Stimulated activated CD4-positive, alpha-beta T cell treated with anti-CD3 and anti-CD28 coated beads, Interleukin-1b, Interleukin-23, amount 100 ng/mL, for 1 hour (primary cell): ENCODE data around the gene FBXW7.

Source experiments
- DNase-seq, 2 donors: peaks; one replicate each; pipeline ENCODE4 v3.0.0-alpha.2; 2020; ENCODE audit warnings: low read depth in 2 of 2

The FBXW7 gene

GRCh38 chr4:152430507-152430906, 105.4 kb downstream of the FBXW7 start:
- DNase-seq: no peak

GRCh38 chr4:152427981-152428380, 107.9 kb downstream of the FBXW7 start:
- no peak for DNase-seq

- DNase-seq: no peak
These were observed 110.9 kb downstream of the FBXW7 start for GRCh38 chr4:152424977-152425376.

DNA sequence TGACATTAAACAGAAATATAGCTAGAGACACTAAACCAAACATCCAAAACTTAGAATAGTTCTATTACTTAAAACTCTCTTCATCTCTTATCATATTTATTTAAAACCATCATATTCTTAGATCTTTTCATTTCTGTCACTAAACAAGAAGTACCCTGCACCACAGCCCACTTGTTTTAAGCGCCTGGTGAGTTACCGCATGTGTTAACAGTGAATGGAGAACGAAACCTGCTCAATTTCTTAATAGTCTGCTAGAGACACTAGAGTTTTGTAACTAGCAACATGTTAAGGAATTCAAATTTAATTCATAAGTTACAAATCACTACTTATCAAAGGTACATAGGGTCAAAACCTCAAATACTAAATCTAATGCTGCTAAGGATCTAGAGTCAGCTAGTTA, 111.5 kb downstream of the FBXW7 start:
- no peak for DNase-seq

DNA sequence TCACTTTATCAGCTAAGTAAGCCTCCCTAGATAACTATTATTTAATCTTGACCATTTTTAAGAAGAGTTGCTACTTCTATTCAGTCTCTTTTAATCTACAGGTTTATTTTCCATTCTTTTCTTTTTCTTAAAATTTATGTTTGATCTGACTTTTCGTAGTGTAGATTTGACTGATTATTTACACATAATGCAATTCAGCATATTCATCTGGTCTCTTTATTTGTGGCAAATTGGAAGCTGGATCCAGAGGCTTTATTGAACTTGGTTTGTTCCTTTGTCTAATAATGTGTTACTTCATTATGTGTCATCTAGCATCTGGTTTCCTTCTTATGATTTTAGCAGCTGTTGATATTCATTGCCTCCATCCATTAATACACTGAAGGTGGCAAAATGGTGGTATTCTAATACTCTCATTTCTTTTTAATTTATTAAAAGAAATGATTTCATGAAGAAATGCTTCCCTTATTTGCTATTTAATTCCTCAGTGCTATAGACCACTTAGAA, 113.0 kb downstream of the FBXW7 start:
- no peak for DNase-seq

DNA sequence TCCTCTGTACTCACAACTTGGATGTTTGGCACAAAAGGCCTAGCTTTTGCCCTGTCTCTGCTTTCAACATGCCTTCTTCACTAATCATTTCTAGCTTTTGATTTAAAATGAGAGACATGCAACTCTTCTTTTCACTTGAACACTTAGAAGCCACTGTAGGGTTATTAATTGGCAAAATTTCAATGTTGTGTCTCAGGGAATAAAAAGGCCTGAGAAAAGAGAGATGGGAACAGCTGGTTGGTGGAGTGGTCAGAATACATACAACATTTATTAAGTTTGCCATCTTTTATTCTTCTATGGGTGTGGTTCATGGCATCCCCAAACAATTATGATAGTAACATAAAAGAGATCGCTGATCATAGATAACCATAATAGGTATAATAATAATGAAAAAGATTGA, 114.3 kb downstream of the FBXW7 start:
- no peak for DNase-seq

DNA sequence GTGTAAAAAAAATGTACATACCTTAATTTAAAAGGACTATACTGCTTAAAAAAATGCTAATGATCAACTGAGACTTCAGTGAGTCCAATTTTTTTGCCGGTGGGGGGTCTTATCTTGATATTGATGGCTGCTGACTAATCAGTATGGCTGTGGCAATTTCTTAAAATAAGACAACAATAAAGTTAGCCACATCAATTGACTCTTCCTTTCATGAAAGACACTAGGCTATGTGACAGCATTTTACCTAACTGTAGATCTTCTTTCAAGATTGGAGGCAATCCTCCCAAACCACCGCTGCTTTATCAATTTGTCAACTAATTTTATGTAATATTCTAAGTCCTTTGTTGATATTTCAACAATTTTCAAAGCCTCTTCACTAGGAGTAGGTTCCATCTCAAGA, 116.1 kb downstream of the FBXW7 start:
- no peak for DNase-seq

- DNase-seq: no peak
These were observed 118.2 kb downstream of the FBXW7 start for GRCh38 chr4:152417673-152418072.

DNA sequence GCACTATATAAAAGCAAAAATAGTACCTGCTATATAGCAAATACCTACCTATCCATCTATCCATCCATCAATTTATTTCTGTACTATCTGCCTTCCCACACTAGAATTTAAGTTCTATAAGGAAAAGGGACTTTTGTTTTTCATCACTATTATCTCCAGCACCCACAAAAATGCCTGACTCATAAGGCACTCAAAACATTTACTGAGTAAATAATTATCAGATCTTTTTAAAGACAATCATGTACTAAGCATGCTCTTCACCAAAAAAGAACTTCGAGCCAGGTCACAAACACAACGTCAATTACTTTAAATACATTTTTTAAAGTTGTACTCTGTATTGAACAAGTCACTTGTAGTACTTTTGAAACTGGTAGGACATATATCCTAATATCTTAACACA, 119.9 kb downstream of the FBXW7 start:
- no peak for DNase-seq

DNA sequence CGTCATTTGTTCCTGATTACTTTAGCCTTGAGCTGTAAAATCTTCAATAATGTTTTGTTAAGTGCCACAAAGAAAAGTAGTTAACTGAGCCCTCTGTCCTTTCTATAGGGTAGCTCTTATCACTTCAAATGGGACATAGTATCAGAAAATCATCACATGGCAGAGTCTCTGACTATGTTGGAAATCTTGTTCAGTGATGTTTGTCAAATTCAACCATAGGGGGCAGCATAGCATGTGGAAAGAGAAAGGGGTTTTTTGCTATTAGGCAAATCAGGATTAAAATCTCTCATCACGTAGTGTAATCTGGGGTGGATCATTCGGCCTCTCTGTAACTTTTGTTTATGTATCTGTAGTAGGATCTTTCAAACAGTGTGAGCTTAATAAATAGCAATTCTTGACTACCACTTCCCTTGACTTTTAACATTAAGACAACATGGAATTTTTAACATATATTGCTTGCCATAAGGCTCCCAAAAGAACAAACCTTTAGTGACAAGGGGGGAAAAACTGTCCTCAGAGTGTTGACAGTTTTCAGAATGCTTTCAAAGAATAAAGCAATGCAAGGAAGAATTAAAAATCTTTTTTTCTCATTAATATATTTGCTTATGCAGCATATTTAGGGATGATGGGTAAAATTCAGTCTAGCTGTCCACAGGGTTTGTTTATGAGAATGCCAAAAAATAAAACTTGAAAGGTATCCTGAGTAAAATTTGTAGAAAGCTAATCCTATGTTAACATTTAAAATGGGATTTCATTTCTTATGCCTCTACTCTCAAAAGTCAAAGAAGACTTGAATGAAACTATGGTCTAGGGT, 127.2 kb downstream of the FBXW7 start:
- DNase-seq: no peak

DNA sequence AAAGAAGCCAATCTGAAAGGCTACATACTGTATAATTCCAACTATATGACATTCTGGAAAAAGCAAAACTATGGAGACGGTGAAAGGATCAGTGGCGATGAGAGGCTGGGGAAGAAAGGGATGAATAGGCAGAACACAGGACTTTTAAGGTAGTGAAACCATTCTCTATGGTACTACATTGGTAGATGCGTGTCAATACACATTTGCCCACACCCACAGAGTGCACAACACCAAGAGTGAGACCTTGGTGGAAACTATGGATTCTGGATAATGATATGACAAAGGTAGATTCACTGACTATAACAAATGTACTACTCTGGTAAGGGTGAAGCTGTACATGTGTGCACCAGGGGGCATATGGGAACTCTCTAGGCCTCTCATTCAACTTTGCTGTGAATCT, 134.5 kb downstream of the FBXW7 start:
- DNase-seq: no peak

DNA sequence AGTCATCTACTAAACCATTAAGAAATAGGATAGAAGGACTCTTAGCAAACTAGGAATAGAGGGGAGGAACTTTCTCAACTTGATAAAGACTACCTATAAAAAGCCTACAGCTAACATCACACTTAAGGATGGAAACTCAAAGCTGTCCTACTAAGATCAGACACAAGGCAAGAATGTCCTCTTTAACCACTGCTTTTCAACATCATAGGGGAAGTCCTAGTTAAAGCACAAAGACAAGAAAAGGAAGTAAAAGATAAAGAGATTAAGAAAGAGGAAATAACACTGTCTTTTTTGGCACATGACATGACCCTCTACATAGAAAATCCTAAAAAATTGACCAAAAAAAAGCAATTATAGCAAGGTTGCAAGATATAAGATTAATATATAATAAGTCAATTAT, 136.6 kb downstream of the FBXW7 start:
- no peak for DNase-seq

DNA sequence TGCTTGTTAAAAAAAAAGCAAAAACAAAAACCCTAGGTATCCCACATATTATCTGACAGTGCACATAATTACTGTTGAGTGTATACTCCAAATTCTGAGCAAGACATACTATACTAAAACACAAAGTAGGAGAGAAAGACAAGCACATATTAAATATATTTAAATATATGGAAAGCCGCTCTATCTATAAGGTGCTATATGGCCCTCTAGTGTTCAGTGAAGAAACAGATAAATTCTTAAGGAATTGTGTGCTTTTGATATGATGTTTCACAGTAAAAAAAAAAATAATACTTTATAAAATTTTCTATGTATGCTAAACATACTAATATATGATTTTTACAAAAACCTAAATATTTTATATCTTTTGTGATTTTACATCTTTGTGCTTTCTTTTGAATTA, 137.8 kb downstream of the FBXW7 start:
- DNase-seq: no peak

DNA sequence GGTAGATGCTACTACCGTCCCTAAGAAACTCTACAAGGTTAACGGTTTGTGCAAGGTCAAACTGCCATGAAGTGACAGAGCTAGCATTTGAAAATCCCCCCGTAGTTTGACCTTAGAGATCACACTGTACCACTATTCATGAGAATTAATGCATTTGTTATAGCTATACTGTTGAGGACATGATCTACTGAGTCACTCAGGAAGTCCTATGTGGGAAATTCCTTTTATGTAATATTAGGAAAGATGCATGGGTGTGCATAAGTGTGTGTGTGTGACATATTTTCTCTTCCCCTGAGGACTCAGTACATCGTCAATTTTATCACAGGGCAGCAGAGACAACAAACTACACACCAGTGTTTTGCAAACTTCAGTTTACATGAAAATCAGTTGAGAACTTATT, 141.1 kb downstream of the FBXW7 start:
- no peak for DNase-seq

DNA sequence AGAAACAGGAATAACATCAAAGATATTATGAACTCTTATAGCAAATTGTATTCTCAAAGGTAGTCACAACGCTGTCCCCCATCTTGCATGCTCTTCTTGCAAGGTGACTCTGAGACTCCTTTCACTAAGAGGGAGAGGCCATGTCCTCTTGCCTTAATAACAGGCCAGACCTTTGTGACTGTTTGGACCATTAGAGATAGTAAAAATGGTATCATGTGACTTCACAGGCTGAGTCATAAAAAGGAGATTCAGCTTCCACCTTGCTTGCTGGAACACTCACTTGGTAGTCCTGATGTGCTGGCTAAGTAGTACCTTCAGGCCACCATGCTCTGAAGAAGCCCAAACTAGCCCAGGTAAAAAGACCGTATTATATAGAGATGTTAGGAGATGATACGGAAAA, 143.8 kb downstream of the FBXW7 start:
- DNase-seq: no peak

DNA sequence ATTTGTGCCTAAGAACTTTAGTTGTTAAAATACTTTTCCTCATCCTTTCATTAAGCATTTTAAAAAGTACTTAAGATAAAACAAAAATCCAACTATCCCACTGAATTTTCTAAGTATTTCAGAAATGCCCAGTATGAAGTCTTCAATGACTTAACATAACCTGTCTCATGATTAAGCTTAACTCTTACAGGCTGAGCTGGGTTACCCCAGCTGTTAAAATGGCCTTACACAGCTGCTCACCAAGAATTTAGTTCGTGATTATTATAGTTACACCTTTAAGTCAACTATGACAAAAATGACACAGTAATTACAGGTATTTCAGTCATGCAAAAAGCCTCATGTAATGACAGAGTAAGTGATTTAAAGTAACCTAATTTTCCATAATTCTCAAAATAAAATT, 145.7 kb downstream of the FBXW7 start:
- DNase-seq: no peak

GRCh38 chr4:152389359-152389758, 146.5 kb downstream of the FBXW7 start:
- DNase-seq: no peak

DNA sequence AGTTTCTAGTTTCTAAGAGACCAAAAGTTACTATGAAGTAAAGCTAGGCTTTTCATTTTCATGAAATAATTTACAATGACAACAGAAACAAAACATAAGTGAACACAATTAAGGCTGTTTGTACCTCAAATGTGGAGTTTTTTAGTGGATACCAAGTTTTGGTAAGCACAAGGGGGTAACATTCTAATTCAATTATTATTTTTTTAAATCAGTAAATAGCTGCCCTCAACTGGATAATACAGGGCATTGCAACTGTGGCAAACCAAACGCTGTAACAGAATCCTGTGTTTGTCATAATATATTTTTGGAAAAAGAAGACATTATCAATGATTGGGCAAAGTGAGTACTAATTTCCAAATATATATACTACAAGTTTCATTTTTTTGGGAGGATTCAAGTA, 150.3 kb downstream of the FBXW7 start:
- no peak for DNase-seq

DNA sequence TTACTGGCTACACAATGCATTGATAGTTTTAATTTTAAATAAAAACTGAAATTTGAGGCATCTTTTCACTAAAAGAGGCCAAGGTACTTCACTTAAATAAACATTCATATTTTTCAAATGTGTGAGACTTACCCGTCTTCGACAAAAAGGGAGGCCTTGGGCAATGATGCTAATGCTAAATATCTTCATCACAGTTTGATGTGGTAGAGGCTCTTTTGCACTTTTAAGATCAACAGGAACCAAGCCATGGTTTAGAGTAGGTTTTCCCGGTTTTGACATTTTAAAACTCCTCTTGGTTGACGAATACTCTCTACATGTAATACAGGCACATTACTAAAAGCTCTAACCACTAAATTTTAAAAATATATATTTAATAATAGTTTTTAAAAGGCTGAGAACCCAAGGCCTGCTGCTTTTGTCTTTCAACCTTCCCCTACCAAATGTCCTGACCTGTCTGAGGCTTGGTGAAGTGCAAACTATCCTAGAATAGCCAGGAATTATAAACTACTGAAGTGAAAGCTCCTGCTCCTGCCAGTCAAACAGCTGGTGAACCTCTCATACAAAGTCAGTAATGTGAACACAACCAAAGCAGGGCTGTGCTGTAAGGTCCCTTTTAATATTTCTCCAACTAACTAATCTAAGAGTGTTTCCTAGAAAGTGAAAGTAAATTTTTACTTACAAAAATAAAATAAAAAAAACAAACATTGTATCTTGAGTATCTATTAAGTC, 153.7 kb downstream of the FBXW7 start:
- DNase-seq: no peak

- DNase-seq: no peak
These were observed 155.0 kb downstream of the FBXW7 start for GRCh38 chr4:152380919-152381318.

DNA sequence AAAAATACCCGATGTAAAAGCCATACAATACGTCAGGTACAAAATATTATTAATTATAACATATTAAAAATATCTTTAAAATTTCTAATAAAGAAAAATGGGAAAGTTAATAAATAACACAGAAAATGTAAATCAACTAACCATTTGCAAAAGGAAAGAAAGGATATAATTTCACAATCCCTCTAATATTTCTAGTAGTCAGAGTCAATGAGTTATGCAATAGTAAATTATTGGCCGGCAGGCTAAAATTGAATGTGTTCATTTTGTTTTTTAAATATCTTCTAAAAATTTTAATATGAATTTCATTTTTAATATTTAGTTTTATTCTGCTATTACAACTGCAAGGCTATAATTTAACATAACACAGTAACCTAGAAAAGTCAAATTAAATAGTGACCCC, 155.7 kb downstream of the FBXW7 start:
- no peak for DNase-seq

DNA sequence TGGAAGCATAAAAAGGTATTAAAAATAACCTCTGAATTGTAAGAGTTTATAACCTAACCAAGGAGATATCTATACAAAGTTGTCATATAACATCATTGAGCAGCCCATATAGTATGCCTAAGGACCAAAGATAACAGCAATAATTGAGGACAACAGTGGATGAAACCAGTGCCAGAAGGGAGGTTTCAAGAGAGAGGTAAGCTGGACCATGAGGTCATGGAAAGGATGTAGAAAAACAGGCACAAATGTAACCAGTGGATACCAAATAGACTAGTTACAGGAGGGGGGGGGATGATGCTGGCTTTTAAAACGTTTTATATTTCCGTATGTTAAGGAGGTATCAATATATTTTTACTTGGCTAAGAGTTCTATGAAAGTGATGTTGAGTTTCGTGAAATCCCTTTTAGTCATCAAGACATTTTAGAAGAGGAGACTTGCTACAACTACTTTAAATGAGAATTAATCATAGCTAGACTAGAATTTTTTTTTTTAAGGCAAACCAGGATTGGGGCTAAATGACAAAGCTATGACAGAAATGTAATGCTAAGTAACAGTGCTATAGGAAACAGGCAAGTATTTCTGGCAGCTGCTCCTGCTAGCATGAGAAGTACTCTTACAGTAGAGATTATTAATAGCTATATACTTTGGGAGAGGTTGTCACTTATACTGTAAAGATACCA, 161.1 kb downstream of the FBXW7 start:
- no peak for DNase-seq

- DNase-seq: no peak
These were observed 161.7 kb downstream of the FBXW7 start for GRCh38 chr4:152374153-152374552.
